Left renal pelvis (tissue), 4 donors: ENCODE data around the gene SKP2. TPM values are rescaled to one million over a fixed set of nuclear protein-coding genes. Genes with fewer than 3 reads are reported as not detected.
"Not testable (repeated sequence)": the region's sequence is repeated elsewhere in the genome, so short reads cannot be mapped to it uniquely, and the experiment has no call there.

Experiments used
- DNase-seq, 4 donors: peaks; one replicate each; pipeline ENCODE4 v3.0.0-alpha.2; 2013; ENCODE audit warnings: low read depth in 4 of 4, low spot score in 3 of 4
- polyA plus RNA-seq, 4 donors: library from polyadenylated mRNA; unstranded; fragments of 120-200 nt; gene quantifications; one replicate each; pipeline ENCODE4 v1.2.1, GENCODE V29; 2013; ENCODE audit not compliant: insufficient read length in 4 of 4

Gene SKP2
- polyA plus RNA-seq, 4 donors: 38.8 to 50.1 (median 46.5) TPM

- no peak for DNase-seq
Observed at GRCh38 chr5:36156121-36156601, 4.2 kb downstream of the SKP2 start.

GRCh38 chr5:36156619-36157018, 4.7 kb downstream of the SKP2 start:
- no peak for DNase-seq

GRCh38 chr5:36158144-36158543, 6.2 kb downstream of the SKP2 start:
- DNase-seq: no peak

GRCh38 chr5:36160617-36161016, 8.7 kb downstream of the SKP2 start:
- DNase-seq: no peak

GRCh38 chr5:36161361-36161760, 9.4 kb downstream of the SKP2 start:
- no peak for DNase-seq

- no peak for DNase-seq
Observed at GRCh38 chr5:36162810-36163486, 11.0 kb downstream of the SKP2 start.

GRCh38 chr5:36164461-36164860, 12.6 kb downstream of the SKP2 start:
- DNase-seq: no peak

- DNase-seq: no peak
Observed at GRCh38 chr5:36168737-36169136, 16.8 kb downstream of the SKP2 start.

- no peak for DNase-seq
Observed at GRCh38 chr5:36170832-36171424, 19.0 kb downstream of the SKP2 start.

- no peak for DNase-seq
Observed at GRCh38 chr5:36172599-36172998, 20.7 kb downstream of the SKP2 start.

GRCh38 chr5:36173426-36173825, 21.5 kb downstream of the SKP2 start:
- no peak for DNase-seq

- no peak for DNase-seq
Observed at GRCh38 chr5:36174119-36174518, 22.2 kb downstream of the SKP2 start.

- DNase-seq: no peak
Observed at GRCh38 chr5:36175043-36175442, 23.1 kb downstream of the SKP2 start.

- DNase-seq: no peak
Observed at GRCh38 chr5:36177154-36177553, 25.2 kb downstream of the SKP2 start.

- peak in 1 of 4 donors; percentile 15 for DNase-seq
Observed at GRCh38 chr5:36177715-36178523, 26.0 kb downstream of the SKP2 start.

- DNase-seq: no peak
Observed at GRCh38 chr5:36178524-36178890, 26.6 kb downstream of the SKP2 start.

GRCh38 chr5:36179950-36180349, 28.0 kb downstream of the SKP2 start:
- no peak for DNase-seq

- DNase-seq: no peak
Observed at GRCh38 chr5:36180556-36181350, 28.8 kb downstream of the SKP2 start.

GRCh38 chr5:36181774-36182173, 29.9 kb downstream of the SKP2 start:
- no peak for DNase-seq

- not testable (repeated sequence) for DNase-seq
Observed at GRCh38 chr5:36184408-36184807, 32.5 kb downstream of the SKP2 start.

GRCh38 chr5:36193746-36194145, 41.8 kb downstream of the SKP2 start:
- DNase-seq: no peak
